ENCODE measurements around the gene RARB. TPM values are rescaled to one million over a fixed set of nuclear protein-coding genes. Genes with fewer than 3 reads are reported as not detected.

Gene RARB
- total and polyA plus RNA-seq, 2 donors (not counting 1 experiment from before 2014, with no cell fraction given) = 9.4 to 13.3 TPM

DNA sequence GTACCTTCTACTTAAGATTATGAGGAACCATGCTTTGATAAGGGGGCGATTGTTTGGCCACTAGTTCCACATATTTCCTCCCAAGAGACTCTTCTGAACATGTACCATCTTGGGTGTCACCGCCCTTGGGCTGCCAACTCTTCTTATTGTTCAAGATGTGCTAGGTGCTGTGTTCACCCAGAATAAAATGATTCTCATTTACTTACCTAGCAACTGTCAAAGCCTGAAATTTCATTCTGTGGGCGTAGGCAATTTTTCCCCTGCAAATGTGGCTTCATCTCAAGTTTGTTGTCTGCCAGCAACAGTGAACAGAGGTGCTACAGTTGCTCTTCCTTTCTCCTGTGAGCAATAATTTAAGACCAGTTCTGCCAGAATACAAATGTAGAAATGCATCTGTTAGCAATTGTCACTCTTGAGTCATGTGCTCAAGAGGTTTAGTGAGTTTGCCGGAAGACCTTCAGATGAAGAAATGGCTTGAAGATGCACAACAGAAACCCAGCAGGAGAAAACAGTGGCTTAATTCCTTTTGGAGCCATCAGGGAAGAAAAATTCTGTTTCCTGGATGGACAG, 41.3 kb upstream of the RARB start:
- no peak overlapping the region for H3K4me3 ChIP-seq (replicated peaks in 1 of 4; ENCODE audit: control extremely low read depth in 1 of 4, insufficient read depth in 1 of 4, low read depth in 3 of 4, low read length in 4 of 4)
- no peaks in the 10 kb centered on the region for H3K36me3 ChIP-seq (ENCODE audit: control insufficient read depth, insufficient read depth, low read length)
- no peaks in the 10 kb centered on the region for H3K9me3 ChIP-seq (ENCODE audit: control insufficient read depth, insufficient read depth, low read depth, low read length)
- H3K4me2 ChIP-seq (ENCODE audit: extremely low read depth, insufficient read depth, low read length) = no peak overlapping the region
- no peak for DNase-seq (ENCODE audit: low read depth in 2 of 2)
- H4K20me1 ChIP-seq (ENCODE audit: control insufficient read depth, extremely low read depth, insufficient read depth, low read length) = no peaks in the 10 kb centered on the region
- H3K79me2 ChIP-seq (ENCODE audit: control insufficient read depth, insufficient read depth, low read length) = no peaks in the 10 kb centered on the region
- no peaks in the 10 kb centered on the region for H3K27me3 ChIP-seq (ENCODE audit: control insufficient read depth, insufficient read depth, low read length)
- H2AFZ ChIP-seq (ENCODE audit: low read length) = no peak overlapping the region
- TF ChIP-seq, protein P1, sequence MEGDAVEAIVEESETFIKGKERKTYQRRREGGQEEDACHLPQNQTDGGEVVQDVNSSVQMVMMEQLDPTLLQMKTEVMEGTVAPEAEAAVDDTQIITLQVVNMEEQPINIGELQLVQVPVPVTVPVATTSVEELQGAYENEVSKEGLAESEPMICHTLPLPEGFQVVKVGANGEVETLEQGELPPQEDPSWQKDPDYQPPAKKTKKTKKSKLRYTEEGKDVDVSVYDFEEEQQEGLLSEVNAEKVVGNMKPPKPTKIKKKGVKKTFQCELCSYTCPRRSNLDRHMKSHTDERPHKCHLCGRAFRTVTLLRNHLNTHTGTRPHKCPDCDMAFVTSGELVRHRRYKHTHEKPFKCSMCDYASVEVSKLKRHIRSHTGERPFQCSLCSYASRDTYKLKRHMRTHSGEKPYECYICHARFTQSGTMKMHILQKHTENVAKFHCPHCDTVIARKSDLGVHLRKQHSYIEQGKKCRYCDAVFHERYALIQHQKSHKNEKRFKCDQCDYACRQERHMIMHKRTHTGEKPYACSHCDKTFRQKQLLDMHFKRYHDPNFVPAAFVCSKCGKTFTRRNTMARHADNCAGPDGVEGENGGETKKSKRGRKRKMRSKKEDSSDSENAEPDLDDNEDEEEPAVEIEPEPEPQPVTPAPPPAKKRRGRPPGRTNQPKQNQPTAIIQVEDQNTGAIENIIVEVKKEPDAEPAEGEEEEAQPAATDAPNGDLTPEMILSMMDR (conservative IDR thresholded peaks at IDR 0.05 in 1 of 2, IDR thresholded peaks at IDR 0.05 in 1 of 2; ENCODE audit: low read depth in 1 of 2, low read length in 2 of 2) = no peak
- no peak for TF ChIP-seq EZH2 (IDR thresholded peaks at IDR 0.05; ENCODE audit: low read length, missing control alignments)
- H3K4me1 ChIP-seq (ENCODE audit: control insufficient read depth, extremely low read depth, insufficient read depth, low read length) = no peaks in the 10 kb centered on the region
- no peak overlapping the region for H3K9ac ChIP-seq (ENCODE audit: insufficient read depth, low read length)
- H3K27ac ChIP-seq (ENCODE audit: insufficient read depth, low read length) = no peak overlapping the region

DNA sequence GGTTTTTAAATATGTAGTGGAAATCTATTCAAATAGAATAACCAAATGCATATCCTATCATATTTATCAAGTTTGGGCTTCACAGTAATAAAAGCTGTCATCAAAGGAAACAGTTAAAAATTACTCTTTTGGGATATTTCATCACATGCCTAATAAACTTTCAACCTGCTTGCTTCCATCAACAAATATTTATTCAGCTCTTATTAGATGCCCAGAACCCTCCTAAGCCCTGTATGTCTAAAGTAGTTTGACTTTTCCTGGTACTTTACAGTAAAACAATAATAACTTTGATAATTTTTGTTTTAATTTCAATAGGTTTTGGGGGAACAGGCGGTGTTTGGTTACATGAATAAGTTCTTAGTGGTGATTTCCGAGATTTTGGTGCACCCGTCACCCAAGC, 37.5 kb upstream of the RARB start:
- no peaks in the 10 kb centered on the region for H4K20me1 ChIP-seq (ENCODE audit: control insufficient read depth, extremely low read depth, insufficient read depth, low read length)
- H3K4me3 ChIP-seq (replicated peaks in 1 of 4; ENCODE audit: control extremely low read depth in 1 of 4, insufficient read depth in 1 of 4, low read depth in 3 of 4, low read length in 4 of 4) = no peak overlapping the region
- no peak overlapping the region for H3K9ac ChIP-seq (ENCODE audit: insufficient read depth, low read length)
- H2AFZ ChIP-seq (ENCODE audit: low read length) = no peak overlapping the region
- H3K36me3 ChIP-seq (ENCODE audit: control insufficient read depth, insufficient read depth, low read length) = no peaks in the 10 kb centered on the region
- H3K27ac ChIP-seq (ENCODE audit: insufficient read depth, low read length) = no peak overlapping the region
- no peak overlapping the region for H3K4me2 ChIP-seq (ENCODE audit: extremely low read depth, insufficient read depth, low read length)
- no peak for TF ChIP-seq EZH2 (IDR thresholded peaks at IDR 0.05; ENCODE audit: low read length, missing control alignments)
- TF ChIP-seq, protein P1 (conservative IDR thresholded peaks at IDR 0.05 in 1 of 2, IDR thresholded peaks at IDR 0.05 in 1 of 2; ENCODE audit: low read depth in 1 of 2, low read length in 2 of 2) = no peak
- no peaks in the 10 kb centered on the region for H3K9me3 ChIP-seq (ENCODE audit: control insufficient read depth, insufficient read depth, low read depth, low read length)
- H3K4me1 ChIP-seq (ENCODE audit: control insufficient read depth, extremely low read depth, insufficient read depth, low read length) = no peaks in the 10 kb centered on the region
- no peaks in the 10 kb centered on the region for H3K27me3 ChIP-seq (ENCODE audit: control insufficient read depth, insufficient read depth, low read length)
- no peaks in the 10 kb centered on the region for H3K79me2 ChIP-seq (ENCODE audit: control insufficient read depth, insufficient read depth, low read length)
- DNase-seq (ENCODE audit: low read depth in 2 of 2) = no peak

DNA sequence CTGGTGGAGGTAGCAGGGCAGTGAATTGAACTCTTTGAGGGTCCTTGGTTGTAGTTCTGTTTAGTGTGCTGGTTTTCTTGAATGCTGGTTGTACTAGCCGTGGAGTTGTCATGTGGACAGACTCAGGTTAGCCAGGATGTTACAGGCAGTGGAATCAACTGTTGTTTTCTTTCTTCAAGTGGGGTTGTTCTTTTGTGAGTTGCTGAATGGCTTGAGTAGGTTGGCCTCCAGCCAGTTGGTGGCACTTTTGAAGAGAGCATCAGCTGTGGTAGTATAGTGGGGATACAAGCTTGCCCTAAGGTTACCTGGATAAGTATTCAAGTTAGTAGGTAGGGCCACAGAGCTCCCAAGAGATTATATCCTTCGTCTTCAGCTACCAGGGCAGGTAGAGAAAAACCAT, 31.8 kb upstream of the RARB start:
- Histone ChIP-seq H3K9me3 (ENCODE audit: control insufficient read depth, insufficient read depth, low read depth, low read length) (no peaks in the 10 kb centered on the region), H3K9ac (ENCODE audit: insufficient read depth, low read length) (no peak overlapping the region)
- TF ChIP-seq, protein P1 (conservative IDR thresholded peaks at IDR 0.05 in 1 of 2, IDR thresholded peaks at IDR 0.05 in 1 of 2; ENCODE audit: low read depth in 1 of 2, low read length in 2 of 2) = no peak
- no peak for TF ChIP-seq EZH2 (IDR thresholded peaks at IDR 0.05; ENCODE audit: low read length, missing control alignments)

More for the DNA sequence above, 31.8 kb upstream of the RARB start:
- Histone ChIP-seq H3K79me2 (ENCODE audit: control insufficient read depth, insufficient read depth, low read length) (no peaks in the 10 kb centered on the region), H3K36me3 (ENCODE audit: control insufficient read depth, insufficient read depth, low read length) (no peaks in the 10 kb centered on the region), H2AFZ (ENCODE audit: low read length) (no peak overlapping the region), H3K4me2 (ENCODE audit: extremely low read depth, insufficient read depth, low read length) (no peak overlapping the region), H3K27ac (ENCODE audit: insufficient read depth, low read length) (no peak overlapping the region), H3K4me3 (replicated peaks in 1 of 4; ENCODE audit: control extremely low read depth in 1 of 4, insufficient read depth in 1 of 4, low read depth in 3 of 4, low read length in 4 of 4) (no peak overlapping the region), H3K27me3 (ENCODE audit: control insufficient read depth, insufficient read depth, low read length) (no peaks in the 10 kb centered on the region), H4K20me1 (ENCODE audit: control insufficient read depth, extremely low read depth, insufficient read depth, low read length) (no peaks in the 10 kb centered on the region), H3K4me1 (ENCODE audit: control insufficient read depth, extremely low read depth, insufficient read depth, low read length) (no peaks in the 10 kb centered on the region)
- DNase-seq (ENCODE audit: low read depth in 2 of 2) = no peak

All from fibroblast of lung (primary cell).